ENCODE measurements around the gene RIOK2.

The RIOK2 gene

DNA sequence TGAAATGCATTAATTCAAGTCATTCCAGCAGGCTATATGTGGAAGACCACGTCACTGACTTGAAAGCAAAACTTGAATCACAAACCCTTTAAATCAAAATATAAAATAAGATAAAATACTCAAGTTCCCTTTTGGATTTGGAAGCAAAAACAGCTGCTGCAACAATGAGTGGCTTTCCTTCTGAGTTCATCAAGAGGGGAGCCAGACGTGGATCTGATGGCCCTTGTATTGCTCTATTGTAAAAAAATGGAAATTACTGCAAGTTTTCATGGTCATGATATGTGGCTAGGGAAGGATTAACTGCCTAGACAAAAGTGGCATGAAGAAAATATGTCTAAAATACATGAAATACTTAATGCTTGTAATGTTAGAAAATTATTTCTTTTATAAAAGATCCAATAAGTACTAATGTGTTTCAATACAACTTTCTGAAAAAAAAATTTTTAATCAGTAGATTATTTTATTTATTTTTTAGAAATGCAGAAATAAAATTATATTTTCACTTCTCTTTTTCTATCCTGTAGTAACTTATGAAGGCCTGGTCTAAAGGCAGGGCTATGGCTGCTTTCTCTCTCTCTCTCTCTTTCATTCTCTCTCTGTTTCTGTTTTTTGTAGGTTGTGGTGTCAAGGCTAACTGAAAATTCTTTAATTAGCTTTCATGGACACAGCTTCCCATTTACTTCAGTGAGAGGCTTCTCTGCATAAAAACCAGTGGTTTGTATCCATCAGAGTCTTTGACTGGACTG lies 64.6 kb downstream of the RIOK2 start:
- no peak for ATAC-seq
- TF ChIP-seq, protein P1, sequence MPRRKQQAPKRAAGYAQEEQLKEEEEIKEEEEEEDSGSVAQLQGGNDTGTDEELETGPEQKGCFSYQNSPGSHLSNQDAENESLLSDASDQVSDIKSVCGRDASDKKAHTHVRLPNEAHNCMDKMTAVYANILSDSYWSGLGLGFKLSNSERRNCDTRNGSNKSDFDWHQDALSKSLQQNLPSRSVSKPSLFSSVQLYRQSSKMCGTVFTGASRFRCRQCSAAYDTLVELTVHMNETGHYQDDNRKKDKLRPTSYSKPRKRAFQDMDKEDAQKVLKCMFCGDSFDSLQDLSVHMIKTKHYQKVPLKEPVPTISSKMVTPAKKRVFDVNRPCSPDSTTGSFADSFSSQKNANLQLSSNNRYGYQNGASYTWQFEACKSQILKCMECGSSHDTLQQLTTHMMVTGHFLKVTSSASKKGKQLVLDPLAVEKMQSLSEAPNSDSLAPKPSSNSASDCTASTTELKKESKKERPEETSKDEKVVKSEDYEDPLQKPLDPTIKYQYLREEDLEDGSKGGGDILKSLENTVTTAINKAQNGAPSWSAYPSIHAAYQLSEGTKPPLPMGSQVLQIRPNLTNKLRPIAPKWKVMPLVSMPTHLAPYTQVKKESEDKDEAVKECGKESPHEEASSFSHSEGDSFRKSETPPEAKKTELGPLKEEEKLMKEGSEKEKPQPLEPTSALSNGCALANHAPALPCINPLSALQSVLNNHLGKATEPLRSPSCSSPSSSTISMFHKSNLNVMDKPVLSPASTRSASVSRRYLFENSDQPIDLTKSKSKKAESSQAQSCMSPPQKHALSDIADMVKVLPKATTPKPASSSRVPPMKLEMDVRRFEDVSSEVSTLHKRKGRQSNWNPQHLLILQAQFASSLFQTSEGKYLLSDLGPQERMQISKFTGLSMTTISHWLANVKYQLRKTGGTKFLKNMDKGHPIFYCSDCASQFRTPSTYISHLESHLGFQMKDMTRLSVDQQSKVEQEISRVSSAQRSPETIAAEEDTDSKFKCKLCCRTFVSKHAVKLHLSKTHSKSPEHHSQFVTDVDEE (CRISPR knock-in tag; IDR thresholded peaks at IDR 0.05), result no peak
- TF ChIP-seq, protein P2, sequence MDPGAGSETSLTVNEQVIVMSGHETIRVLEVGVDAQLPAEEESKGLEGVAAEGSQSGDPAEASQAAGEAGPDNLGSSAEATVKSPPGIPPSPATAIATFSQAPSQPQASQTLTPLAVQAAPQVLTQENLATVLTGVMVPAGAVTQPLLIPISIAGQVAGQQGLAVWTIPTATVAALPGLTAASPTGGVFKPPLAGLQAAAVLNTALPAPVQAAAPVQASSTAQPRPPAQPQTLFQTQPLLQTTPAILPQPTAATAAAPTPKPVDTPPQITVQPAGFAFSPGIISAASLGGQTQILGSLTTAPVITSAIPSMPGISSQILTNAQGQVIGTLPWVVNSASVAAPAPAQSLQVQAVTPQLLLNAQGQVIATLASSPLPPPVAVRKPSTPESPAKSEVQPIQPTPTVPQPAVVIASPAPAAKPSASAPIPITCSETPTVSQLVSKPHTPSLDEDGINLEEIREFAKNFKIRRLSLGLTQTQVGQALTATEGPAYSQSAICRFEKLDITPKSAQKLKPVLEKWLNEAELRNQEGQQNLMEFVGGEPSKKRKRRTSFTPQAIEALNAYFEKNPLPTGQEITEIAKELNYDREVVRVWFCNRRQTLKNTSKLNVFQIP (CRISPR knock-in tag; IDR thresholded peaks at IDR 0.05; ENCODE audit: borderline replicate concordance, low read depth), result no peak
- no peak for TF ChIP-seq ISL1 (CRISPR knock-in tag; IDR thresholded peaks at IDR 0.05)
- TF ChIP-seq, protein P3, sequence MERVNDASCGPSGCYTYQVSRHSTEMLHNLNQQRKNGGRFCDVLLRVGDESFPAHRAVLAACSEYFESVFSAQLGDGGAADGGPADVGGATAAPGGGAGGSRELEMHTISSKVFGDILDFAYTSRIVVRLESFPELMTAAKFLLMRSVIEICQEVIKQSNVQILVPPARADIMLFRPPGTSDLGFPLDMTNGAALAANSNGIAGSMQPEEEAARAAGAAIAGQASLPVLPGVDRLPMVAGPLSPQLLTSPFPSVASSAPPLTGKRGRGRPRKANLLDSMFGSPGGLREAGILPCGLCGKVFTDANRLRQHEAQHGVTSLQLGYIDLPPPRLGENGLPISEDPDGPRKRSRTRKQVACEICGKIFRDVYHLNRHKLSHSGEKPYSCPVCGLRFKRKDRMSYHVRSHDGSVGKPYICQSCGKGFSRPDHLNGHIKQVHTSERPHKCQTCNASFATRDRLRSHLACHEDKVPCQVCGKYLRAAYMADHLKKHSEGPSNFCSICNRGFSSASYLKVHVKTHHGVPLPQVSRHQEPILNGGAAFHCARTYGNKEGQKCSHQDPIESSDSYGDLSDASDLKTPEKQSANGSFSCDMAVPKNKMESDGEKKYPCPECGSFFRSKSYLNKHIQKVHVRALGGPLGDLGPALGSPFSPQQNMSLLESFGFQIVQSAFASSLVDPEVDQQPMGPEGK (CRISPR knock-in tag; IDR thresholded peaks at IDR 0.05; ENCODE audit: borderline replicate concordance), result no peak
- TF ChIP-seq TOX (CRISPR knock-in tag; IDR thresholded peaks at IDR 0.05; ENCODE audit: borderline replicate concordance), result no peak
- no peak for TF ChIP-seq ZNF565 (CRISPR knock-in tag; conservative IDR thresholded peaks at IDR 0.05; ENCODE audit: low read depth)
- TF ChIP-seq GLIS3 (CRISPR knock-in tag; IDR thresholded peaks at IDR 0.05), result no peak
- TF ChIP-seq ZFP30 (CRISPR knock-in tag; IDR thresholded peaks at IDR 0.05), result no peak
- no peak for TF ChIP-seq ZC3H10 (CRISPR knock-in tag; IDR thresholded peaks at IDR 0.05)
- no peak for TF ChIP-seq PPARA (CRISPR knock-in tag; IDR thresholded peaks at IDR 0.05; ENCODE audit: borderline replicate concordance)

DNA sequence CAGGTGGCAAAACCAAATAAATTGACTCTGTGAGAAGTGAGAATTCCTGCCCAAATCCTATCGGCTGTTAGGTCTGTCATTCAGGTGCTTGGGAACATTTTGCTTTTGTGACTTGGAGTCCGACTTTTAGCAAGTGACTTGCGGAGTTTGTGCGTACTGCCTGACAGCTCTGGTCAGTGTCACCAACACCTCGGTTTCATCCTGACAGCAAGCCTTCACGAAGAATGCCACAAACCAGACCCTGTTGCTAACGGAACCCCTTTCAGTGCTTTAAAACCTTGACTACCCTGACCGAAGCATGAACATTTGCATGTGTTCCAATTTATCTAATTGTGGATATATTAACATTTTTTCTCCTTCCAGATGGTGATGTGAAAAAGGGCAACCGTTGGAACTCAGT lies 67.1 kb downstream of the RIOK2 start:
- no peak for ATAC-seq

More for the DNA sequence above, 67.1 kb downstream of the RIOK2 start:
- TF ChIP-seq, protein P3 (CRISPR knock-in tag; IDR thresholded peaks at IDR 0.05; ENCODE audit: borderline replicate concordance), result no peak
- TF ChIP-seq ISL1 (CRISPR knock-in tag; IDR thresholded peaks at IDR 0.05) (no peak), ZNF70 (CRISPR knock-in tag; IDR thresholded peaks at IDR 0.05) (no peak), ZNF565 (CRISPR knock-in tag; conservative IDR thresholded peaks at IDR 0.05; ENCODE audit: low read depth) (no peak), TCF4 (CRISPR knock-in tag; IDR thresholded peaks at IDR 0.05; ENCODE audit: borderline replicate concordance) (no peak), ZFP3 (CRISPR knock-in tag; IDR thresholded peaks at IDR 0.05) (no peak), OSR1 (CRISPR knock-in tag; IDR thresholded peaks at IDR 0.05) (no peak), RARB (CRISPR knock-in tag; IDR thresholded peaks at IDR 0.05) (no peak), ESRRG (CRISPR knock-in tag; IDR thresholded peaks at IDR 0.05) (no peak), GLIS3 (CRISPR knock-in tag; IDR thresholded peaks at IDR 0.05) (no peak), ZFP30 (CRISPR knock-in tag; IDR thresholded peaks at IDR 0.05) (no peak), ZC3H10 (CRISPR knock-in tag; IDR thresholded peaks at IDR 0.05) (no peak), CSDC2 (CRISPR knock-in tag; IDR thresholded peaks at IDR 0.05) (no peak), ZNF8 (CRISPR knock-in tag; IDR thresholded peaks at IDR 0.05) (no peak)
- TF ChIP-seq, protein P4, sequence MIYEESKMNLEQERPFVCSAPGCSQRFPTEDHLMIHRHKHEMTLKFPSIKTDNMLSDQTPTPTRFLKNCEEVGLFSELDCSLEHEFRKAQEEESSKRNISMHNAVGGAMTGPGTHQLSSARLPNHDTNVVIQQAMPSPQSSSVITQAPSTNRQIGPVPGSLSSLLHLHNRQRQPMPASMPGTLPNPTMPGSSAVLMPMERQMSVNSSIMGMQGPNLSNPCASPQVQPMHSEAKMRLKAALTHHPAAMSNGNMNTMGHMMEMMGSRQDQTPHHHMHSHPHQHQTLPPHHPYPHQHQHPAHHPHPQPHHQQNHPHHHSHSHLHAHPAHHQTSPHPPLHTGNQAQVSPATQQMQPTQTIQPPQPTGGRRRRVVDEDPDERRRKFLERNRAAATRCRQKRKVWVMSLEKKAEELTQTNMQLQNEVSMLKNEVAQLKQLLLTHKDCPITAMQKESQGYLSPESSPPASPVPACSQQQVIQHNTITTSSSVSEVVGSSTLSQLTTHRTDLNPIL (CRISPR knock-in tag; IDR thresholded peaks at IDR 0.05; ENCODE audit: low read depth), result no peak
- TF ChIP-seq, protein P5, sequence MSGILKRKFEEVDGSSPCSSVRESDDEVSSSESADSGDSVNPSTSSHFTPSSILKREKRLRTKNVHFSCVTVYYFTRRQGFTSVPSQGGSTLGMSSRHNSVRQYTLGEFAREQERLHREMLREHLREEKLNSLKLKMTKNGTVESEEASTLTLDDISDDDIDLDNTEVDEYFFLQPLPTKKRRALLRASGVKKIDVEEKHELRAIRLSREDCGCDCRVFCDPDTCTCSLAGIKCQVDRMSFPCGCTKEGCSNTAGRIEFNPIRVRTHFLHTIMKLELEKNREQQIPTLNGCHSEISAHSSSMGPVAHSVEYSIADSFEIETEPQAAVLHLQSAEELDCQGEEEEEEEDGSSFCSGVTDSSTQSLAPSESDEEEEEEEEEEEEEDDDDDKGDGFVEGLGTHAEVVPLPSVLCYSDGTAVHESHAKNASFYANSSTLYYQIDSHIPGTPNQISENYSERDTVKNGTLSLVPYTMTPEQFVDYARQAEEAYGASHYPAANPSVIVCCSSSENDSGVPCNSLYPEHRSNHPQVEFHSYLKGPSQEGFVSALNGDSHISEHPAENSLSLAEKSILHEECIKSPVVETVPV (CRISPR knock-in tag; IDR thresholded peaks at IDR 0.05), result no peak
- TF ChIP-seq, protein P1 (CRISPR knock-in tag; IDR thresholded peaks at IDR 0.05), result no peak
- TF ChIP-seq, protein P2 (CRISPR knock-in tag; IDR thresholded peaks at IDR 0.05; ENCODE audit: borderline replicate concordance, low read depth), result no peak
